Keratinocyte (primary cell): ENCODE measurements around the gene NUMB. TPM values are rescaled to one million over a fixed set of nuclear protein-coding genes. Genes with fewer than 3 reads are reported as not detected.

ENCODE experiments used
- DNase-seq: peaks from one replicate; pipeline ENCODE4 v3.0.0-alpha.2; 2011; ENCODE audit warnings: low read depth, missing footprints, low spot score
- FAIRE-seq: peaks from 2 replicates; lab custom pipeline; 2011; peaks lifted over from hg19 to GRCh38; lab: Jason Lieb, UNC
- H2AFZ ChIP-seq: 2 replicates; pipeline ENCODE4 v1.6.0; 2012; ENCODE audit warnings: low read length, control low read depth, inconsistent platforms; ENCODE audit not compliant: control insufficient read depth
- H3K27ac ChIP-seq: 2 replicates; pipeline ENCODE4 v1.5.1; 2011; ENCODE audit warnings: low read length; ENCODE audit not compliant: control insufficient read depth, insufficient read depth
- H3K27me3 ChIP-seq: 3 replicates; pipeline ENCODE4 v1.6.0; 2011; ENCODE audit warnings: low read length; ENCODE audit not compliant: control insufficient read depth, insufficient read depth; ENCODE audit errors: extremely low read depth
- H3K36me3 ChIP-seq, 2 experiments: 2 replicates in 1 of 2; 3 replicates in 1 of 2; pipeline ENCODE4 v1.5.1; 2011; ENCODE audit warnings: low read length in 2 of 2, mild to moderate bottlenecking in 1 of 2; ENCODE audit not compliant: control insufficient read depth in 2 of 2, insufficient read depth in 2 of 2; ENCODE audit errors: extremely low read depth in 1 of 2
- H3K4me1 ChIP-seq: 3 replicates; pipeline ENCODE4 v1.5.1; 2011; ENCODE audit warnings: low read length; ENCODE audit not compliant: control insufficient read depth, insufficient read depth; ENCODE audit errors: extremely low read depth
- H3K4me2 ChIP-seq: 3 replicates; pipeline ENCODE4 v1.6.0; 2011; ENCODE audit warnings: low read depth, low read length; ENCODE audit not compliant: control insufficient read depth, insufficient read depth; ENCODE audit errors: extremely low read depth
- H3K4me3 ChIP-seq, 3 experiments: fragments of 200-600 bp in 1 of 3; sonication (generic) in 1 of 3; 2 replicates in 2 of 3; 3 replicates in 1 of 3; pipeline ENCODE4 v1.5.1; 2011 to 2016; ENCODE audit warnings: low read length in 3 of 3, mild to moderate bottlenecking in 3 of 3, control low read depth in 2 of 3, inconsistent platforms in 1 of 3, low read depth in 1 of 3, mixed read lengths in 1 of 3, mixed run types in 1 of 3, moderate library complexity in 1 of 3; ENCODE audit not compliant: control insufficient read depth in 2 of 3, insufficient read depth in 2 of 3; ENCODE audit errors: extremely low read depth in 1 of 3
- H3K79me2 ChIP-seq: 2 replicates; pipeline ENCODE4 v1.6.0; 2012; ENCODE audit warnings: low read length; ENCODE audit not compliant: control insufficient read depth, insufficient read depth
- H3K9ac ChIP-seq: 3 replicates; pipeline ENCODE4 v1.6.0; 2011; ENCODE audit warnings: low read length; ENCODE audit not compliant: control insufficient read depth, insufficient read depth; ENCODE audit errors: extremely low read depth
- H3K9me1 ChIP-seq: 3 replicates; pipeline ENCODE4 v1.6.0; 2011; ENCODE audit warnings: low read length; ENCODE audit not compliant: control insufficient read depth, insufficient read depth; ENCODE audit errors: extremely low read depth
- H3K9me3 ChIP-seq: 2 replicates; pipeline ENCODE4 v1.5.1; 2012; ENCODE audit warnings: low read depth, low read length; ENCODE audit not compliant: control insufficient read depth
- H4K20me1 ChIP-seq: 3 replicates; pipeline ENCODE4 v1.6.0; 2011; ENCODE audit warnings: low read length; ENCODE audit not compliant: control insufficient read depth, insufficient read depth; ENCODE audit errors: extremely low read depth
- CTCF ChIP-seq, 3 experiments: IDR thresholded peaks in 1 of 3; conservative IDR thresholded peaks in 1 of 3; optimal IDR thresholded peaks in 1 of 3; 2 replicates in 2 of 3; 3 replicates in 1 of 3; pipeline versions ENCODE3 to v1.5.1; 2011; ENCODE audit warnings: low read length in 3 of 3, mild to moderate bottlenecking in 3 of 3, moderate library complexity in 2 of 3, control low read depth in 1 of 3, inconsistent platforms in 1 of 3; ENCODE audit not compliant: insufficient read depth in 2 of 3; ENCODE audit errors: extremely low read depth in 1 of 3
- EZH2 ChIP-seq: IDR thresholded peaks from one replicate; pipeline ENCODE4 v1.6.1; 2012; ENCODE audit warnings: inconsistent platforms, mild to moderate bottlenecking, low read length, moderate library complexity
- dilution Hi-C: fragments of 300-500 bp; cut with MboI; formaldehyde crosslinking; loops from one replicate; pipeline ENCODE4 v1.7.0; 2020; ENCODE audit warnings: low sequenced_read_pairs; ENCODE audit not compliant: extremely low pct_ligation_motif_present
- polyA plus RNA-seq, 5 experiments: library from polyadenylated mRNA; depleted of rRNA in 3 of 5; stranded (reverse) in 3 of 5; stranded (forward) in 1 of 5; unstranded in 1 of 5; fragments of >200 nt; gene quantifications; 1 replicate in 1 of 5; 2 replicates in 3 of 5; 3 replicates in 1 of 5; pipeline versions ENCODE4 v1.2.1 to v1.2.3, GENCODE V29; 2011 to 2012; ENCODE audit warnings: missing spikeins in 2 of 5, low read depth in 1 of 5, low replicate concordance in 1 of 5

The NUMB gene
- polyA plus RNA-seq, 1 donor (not counting 4 experiments of a cell fraction or from before 2014, with no cell fraction given), result 110 TPM

GRCh38 chr14:73242357-73242901, 215.9 kb downstream of the NUMB start:
- peak overlapping the region; percentile 45 for H3K4me2 ChIP-seq
- DNase-seq, result no peak
- no peak overlapping the region for H3K27ac ChIP-seq
- H3K9me1 ChIP-seq, result peaks cover 3% of the 10 kb centered on the region
- no peaks in the 10 kb centered on the region for H3K9me3 ChIP-seq
- H2AFZ ChIP-seq, result no peak overlapping the region
- H3K9ac ChIP-seq, result peak overlapping the region; percentile 53
- H4K20me1 ChIP-seq, result no peaks in the 10 kb centered on the region
- no peak for TF ChIP-seq EZH2
- no peak for TF ChIP-seq CTCF (optimal IDR thresholded peaks at IDR 0.05 in 1 of 3, IDR thresholded peaks at IDR 0.05 in 1 of 3, conservative IDR thresholded peaks at IDR 0.05 in 1 of 3; ENCODE audit: extremely low read depth in 1 of 3, insufficient read depth in 2 of 3, low read length in 3 of 3)
- no peak for FAIRE-seq
- peaks cover 31% of the 10 kb centered on the region for H3K27me3 ChIP-seq
- H3K36me3 ChIP-seq, result no peaks in the 10 kb centered on the region
- H3K4me3 ChIP-seq, result no peak overlapping the region
- H3K79me2 ChIP-seq, result peaks cover 6% of the 10 kb centered on the region
- dilution Hi-C loops, result no loop called here
- H3K4me1 ChIP-seq, result peaks cover 45% of the 10 kb centered on the region

- peaks cover 3% of the 10 kb centered on the region for H4K20me1 ChIP-seq
- peaks cover 39% of the 10 kb centered on the region for H3K27me3 ChIP-seq
- peak overlapping the region; percentile 4 for H2AFZ ChIP-seq
- peak; percentile 88 for FAIRE-seq
- peak overlapping the region; percentile 45 for H3K4me2 ChIP-seq
- peaks cover 3% of the 10 kb centered on the region for H3K9me1 ChIP-seq
- DNase-seq, result no peak
- TF ChIP-seq CTCF (optimal IDR thresholded peaks at IDR 0.05 in 1 of 3, IDR thresholded peaks at IDR 0.05 in 1 of 3, conservative IDR thresholded peaks at IDR 0.05 in 1 of 3; ENCODE audit: extremely low read depth in 1 of 3, insufficient read depth in 2 of 3, low read length in 3 of 3), result no peak
- no peak for TF ChIP-seq EZH2
- H3K27ac ChIP-seq, result peak overlapping the region; percentile 33
- dilution Hi-C loops, result no loop called here
- no peaks in the 10 kb centered on the region for H3K36me3 ChIP-seq
- no peaks in the 10 kb centered on the region for H3K9me3 ChIP-seq
- peak overlapping the region in 1 of 3 experiments; percentile 33 for H3K4me3 ChIP-seq
- no peaks in the 10 kb centered on the region for H3K79me2 ChIP-seq
- H3K4me1 ChIP-seq, result peaks cover 42% of the 10 kb centered on the region
- H3K9ac ChIP-seq, result peak overlapping the region; percentile 53
These were observed 216.7 kb downstream of the NUMB start for GRCh38 chr14:73241481-73242165.
